GM21526 (cell line): ENCODE data around the gene BRAF.
"Not testable (repeated sequence)": the region's sequence is repeated elsewhere in the genome, so short reads cannot be mapped to it uniquely, and the experiment has no call there.

Experiments used
- ATAC-seq: cut with Tn5 transposase; IDR thresholded peaks from one replicate; pipeline ENCODE4 v1.9.1; 2021; ENCODE audit warnings: moderate library complexity; ENCODE audit not compliant: unreplicated experiment, low FRiP score

BRAF gene

DNA sequence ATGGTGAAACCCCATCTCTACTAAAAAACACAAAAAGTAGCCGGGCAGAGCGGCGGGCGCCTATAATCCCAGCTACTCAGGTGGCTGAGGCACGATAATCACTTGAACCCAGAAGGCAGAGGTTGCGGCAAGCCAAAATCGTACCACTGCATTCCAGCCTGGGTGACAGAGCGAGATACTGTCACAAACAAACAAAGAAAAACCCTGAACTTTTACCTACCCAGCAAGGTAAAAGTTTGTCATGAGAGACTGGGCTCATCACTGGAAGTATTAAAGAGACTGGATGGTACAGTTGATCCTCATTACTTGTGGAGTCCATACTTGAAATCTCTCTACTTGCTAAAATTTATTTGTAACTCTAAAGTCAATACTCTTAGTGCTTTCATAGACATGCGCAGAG lies 114.3 kb downstream of the BRAF start:
- ATAC-seq = no peak

GRCh38 chr7:140778975-140779374 lies 145.8 kb downstream of the BRAF start:
- ATAC-seq = no peak

DNA sequence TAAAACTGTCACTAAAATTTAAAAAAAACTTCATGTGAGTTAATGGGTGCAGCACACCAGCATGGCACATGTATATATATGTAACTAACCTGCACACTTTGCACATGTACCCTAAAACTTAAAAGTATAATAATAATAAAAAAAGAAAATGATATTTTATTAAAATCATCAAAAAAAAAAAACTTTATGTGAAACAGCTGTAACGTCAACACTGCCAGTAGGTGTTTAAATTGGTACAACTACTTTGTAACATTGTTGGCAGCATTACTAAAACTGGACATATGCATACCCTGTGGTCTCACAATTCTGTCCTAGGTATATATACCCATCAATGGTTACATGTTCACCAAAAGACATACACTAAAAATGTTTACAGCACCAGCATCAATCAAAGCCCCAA lies 146.2 kb downstream of the BRAF start:
- ATAC-seq = no peak

GRCh38 chr7:140774371-140774770 lies 150.4 kb downstream of the BRAF start:
- no peak for ATAC-seq

DNA sequence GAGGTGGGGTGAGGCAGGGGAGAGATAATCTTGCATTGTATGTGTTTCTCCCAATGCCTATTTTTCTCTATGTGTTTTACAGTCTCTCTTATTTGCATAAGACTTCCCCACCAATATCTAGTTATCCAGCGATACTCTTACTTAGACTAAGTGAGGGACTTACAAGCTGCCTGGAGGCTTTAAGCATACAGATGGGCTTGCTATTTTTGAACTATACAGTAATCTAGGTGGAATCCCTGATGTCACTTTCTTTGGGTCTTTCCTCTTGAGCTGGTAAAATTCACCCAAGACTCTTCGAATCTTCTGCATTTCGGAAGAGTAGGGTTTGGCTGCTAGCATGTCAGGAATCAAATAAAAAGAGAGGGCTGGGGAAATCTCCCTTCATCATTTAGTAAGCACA lies 151.6 kb downstream of the BRAF start:
- ATAC-seq = no peak

- no peak for ATAC-seq
Measured at GRCh38 chr7:140771826-140772225, 152.9 kb downstream of the BRAF start.

GRCh38 chr7:140769852-140770251 lies 154.9 kb downstream of the BRAF start:
- ATAC-seq = no peak

GRCh38 chr7:140767418-140767817 lies 157.3 kb downstream of the BRAF start:
- no peak for ATAC-seq

DNA sequence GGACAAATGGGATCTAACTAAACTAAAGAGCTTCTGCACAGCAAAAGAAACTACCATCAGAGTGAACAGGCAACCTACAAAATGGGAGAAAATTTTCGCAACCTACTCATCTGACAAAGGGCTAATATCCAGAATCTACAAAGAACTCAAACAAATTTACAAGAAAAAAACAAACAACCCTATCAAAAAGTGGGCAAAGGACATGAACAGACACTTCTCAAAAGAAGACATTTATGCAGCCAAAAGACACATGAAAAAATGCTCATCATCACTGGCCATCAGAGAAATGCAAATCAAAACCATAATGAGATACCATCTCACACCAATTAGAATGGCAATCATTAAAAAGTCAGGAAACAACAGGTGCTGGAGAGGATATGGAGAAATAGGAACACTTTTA lies 159.3 kb downstream of the BRAF start:
- not testable (repeated sequence) for ATAC-seq

DNA sequence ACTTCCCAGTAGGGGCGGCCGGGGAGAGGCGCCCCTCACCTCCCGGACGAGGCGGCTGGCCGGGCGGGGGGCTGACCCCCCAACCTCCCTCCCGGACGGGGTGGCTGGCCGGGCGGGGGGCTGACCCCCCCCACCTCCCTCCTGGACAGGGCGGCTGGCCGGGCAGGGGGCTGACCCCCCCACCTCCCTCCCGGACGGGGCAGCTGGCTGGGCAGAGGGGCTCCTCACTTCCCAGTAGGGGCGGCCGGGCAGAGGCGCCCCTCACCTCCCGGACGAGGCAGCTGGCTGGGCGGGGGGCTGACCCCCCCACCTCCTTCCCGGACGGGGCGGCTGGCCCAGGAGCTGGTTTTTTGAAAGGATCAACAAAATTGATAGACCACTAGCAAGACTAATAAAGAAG lies 161.6 kb downstream of the BRAF start:
- ATAC-seq = not testable (repeated sequence)

GRCh38 chr7:140761375-140761774 lies 163.4 kb downstream of the BRAF start:
- ATAC-seq = not testable (repeated sequence)

- no peak for ATAC-seq
Measured at GRCh38 chr7:140754506-140754905, 170.2 kb downstream of the BRAF start.

GRCh38 chr7:140752533-140752932 lies 172.2 kb downstream of the BRAF start:
- ATAC-seq = no peak

GRCh38 chr7:140746751-140747150 lies 178.0 kb downstream of the BRAF start:
- ATAC-seq = no peak

GRCh38 chr7:140745266-140746058 lies 179.3 kb downstream of the BRAF start:
- ATAC-seq = no peak

DNA sequence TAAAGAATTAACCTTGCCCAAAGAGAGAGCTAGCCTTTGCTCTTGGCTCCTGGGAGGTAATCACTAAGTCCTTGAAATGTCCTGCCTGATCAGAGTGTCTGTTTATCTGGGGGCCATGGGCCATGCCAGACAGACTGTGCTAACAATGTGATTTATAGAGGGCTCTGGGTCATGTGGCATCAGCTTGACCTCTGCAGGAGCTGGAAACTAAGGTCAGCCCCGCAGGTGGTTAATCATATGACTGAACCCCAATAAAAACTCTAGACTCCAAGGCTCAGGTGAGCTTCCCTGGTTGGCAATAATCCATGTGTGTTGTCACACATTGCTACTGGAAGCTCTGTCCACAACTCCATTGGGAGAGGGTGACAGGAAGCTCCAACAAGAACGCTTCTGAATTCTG lies 180.7 kb downstream of the BRAF start:
- ATAC-seq = no peak

GRCh38 chr7:140743255-140743654 lies 181.5 kb downstream of the BRAF start:
- not testable (repeated sequence) for ATAC-seq

DNA sequence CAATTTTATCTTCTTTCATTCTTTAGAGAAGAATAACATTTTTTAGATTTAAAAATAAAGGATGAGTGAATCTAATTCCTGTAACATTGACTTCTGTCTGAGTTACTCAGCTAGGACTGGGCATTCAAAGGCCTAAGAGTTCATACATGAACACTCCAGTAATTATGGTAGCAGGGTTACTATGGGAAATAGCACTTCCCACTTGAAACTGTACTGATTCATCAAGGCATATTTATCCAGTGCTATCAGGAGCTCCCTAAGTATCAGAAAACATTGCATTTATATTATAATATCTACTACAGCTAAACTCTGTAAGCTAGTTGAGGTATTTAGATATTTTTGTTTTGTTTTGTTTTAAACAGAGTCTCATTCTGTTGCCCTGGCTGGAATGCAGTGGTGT lies 186.4 kb downstream of the BRAF start:
- no peak for ATAC-seq

DNA sequence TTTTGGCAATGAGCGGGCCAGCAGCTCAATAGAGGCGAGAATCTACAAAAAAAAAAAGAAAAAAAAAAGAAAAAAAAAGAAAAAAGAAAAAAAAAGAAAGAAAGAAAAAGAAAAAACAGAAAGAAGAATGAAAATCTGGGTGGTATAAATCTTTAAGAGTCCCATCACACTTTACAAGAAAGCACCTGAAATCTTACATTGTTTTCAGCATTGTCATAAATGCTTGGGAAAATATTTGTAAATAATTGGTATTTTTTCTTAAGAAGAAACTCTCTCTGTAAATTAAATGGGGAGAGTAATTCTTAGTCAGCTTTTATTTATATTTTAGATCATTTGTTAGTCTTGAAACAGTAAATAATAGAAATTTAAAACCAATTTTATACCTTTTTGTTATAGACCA lies 190.0 kb downstream of the BRAF start:
- ATAC-seq = no peak

GRCh38 chr7:140734096-140734495 lies 190.6 kb downstream of the BRAF start:
- no peak for ATAC-seq

DNA sequence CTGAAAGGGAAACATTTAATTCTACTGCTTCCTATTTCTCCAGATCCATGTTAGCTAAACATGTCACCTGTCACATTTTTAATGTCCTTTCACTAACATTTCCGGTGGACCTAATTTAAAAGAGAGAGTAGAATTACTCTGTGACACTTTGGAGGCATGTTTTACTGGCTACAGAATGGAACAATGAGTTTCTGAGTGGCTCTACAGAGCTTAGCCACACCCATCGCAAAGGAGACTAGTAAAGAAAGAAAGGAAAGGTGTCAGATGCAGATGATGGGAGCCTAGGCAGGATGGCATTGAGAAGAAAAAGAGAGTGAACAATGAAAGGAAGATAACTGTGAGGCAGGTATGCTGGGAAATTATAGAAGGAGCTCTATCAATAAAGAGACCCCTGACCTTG lies 192.3 kb downstream of the BRAF start:
- no peak for ATAC-seq

DNA sequence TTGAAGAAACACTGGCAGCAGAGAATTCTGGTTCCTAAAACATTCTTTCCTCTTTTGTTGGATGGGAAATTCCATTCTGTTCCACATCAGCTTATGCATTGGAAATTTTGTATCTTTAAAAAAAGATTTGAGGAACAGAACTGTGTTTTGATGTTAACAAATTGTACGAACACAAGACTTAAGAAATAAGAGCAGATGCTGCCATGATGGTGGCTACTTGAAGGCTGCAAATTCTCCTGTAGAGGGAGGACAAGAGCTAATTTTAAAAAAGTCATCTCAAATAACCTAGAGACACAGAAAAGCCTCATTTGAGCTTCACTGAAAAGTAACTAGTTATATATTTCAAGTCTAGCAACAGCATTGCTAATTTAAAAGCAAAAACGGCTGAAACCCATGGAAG lies 198.4 kb downstream of the BRAF start:
- ATAC-seq = no peak

DNA sequence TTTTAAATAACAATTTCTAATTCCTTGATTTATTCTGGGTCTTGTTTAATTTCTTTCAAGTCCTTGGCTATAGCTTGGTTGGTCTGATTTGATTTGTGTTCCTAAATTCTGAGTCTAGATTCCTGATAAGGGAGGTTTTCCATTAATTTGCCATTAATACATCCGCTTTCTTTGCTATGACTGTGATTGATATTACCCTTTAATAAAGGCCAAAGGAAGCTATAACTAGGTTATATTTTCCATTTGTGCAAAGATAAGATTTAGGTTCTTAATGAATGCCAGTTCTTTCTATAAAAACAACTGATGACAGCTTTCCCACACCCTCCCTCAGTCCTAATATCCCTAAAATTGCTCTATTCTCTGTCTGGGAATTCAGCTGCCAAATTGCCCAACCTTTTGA lies 200.0 kb downstream of the BRAF start:
- ATAC-seq = no peak
